EH (cell line): ENCODE results near the gene ERC2.

ENCODE experiments used
- DNase-seq: peaks from one replicate; pipeline ENCODE4 v3.0.0-alpha.2; 2015; ENCODE audit warnings: low read depth

ERC2 gene

GRCh38 chr3:55521738-55522421, 946.4 kb downstream of the ERC2 start:
- DNase-seq: peak; percentile 88

GRCh38 chr3:55521064-55521737, 947.1 kb downstream of the ERC2 start:
- DNase-seq: no peak

DNA sequence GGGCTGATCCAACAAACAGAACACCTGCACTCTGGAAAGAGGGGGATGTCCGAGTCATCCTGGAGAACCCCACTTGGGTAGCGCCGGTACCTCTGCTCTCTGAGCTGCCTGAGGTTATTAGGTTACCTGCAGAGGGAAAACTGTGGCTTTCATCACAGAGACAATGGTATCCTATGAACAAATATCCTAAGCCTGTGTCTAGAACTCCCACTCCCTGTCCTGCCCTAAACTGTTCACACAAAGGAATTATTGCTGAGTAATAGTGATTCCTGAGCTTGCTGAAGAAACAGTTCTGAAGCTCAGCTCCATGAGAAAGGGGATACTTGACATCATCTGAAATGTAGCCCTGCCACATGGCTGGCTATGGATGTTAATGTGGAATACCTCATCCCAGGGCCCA, 949.2 kb downstream of the ERC2 start:
- peak; percentile 74 for DNase-seq

DNA sequence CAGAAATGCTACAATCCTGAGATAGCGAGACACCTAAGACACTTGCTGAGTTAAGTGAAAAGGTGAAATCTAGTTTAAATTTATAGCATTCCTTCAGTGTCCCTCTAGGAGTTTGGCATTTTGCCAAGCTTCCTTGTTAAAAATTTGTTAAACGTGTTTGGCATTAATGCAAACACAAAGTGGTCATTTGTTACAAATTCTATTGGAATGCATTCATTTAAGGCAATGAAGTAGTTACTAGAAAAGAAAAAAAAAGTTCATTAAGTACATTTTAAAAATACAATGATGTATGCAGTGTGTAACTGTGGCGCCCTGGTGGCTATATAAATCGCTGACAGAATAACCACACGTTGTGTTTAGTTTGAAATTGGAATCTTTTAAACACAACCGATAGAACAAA, 949.8 kb downstream of the ERC2 start:
- DNase-seq: peak; percentile 72

DNA sequence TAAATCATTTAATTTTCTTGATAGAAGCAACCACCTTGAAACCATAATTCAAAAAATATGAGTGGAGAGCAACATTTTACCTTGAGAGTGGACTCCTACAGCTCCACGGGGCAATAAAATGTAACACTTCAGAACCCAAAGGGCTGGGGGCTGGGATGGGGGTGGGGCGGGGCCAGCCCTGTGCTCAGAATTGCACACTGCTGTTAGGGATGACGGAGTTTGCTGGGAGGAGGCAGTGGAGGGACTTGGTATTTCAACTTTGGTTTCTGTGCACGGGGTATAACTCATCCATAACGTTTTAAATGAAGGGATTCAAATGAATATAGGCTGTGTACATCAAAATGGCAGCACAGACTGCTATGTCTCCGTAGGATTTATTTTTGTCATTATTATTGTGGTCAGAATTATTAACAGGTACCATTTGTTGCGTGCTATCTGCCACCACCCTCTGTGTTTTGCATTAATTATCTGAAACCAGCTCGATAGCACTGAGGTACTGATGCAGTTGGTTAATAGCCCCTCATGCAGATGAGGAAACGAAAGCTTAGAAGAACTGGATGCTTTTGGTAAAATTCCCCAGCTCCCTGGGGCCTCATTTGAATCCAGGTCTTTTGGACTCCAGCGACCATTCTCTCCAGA, 951.8 kb downstream of the ERC2 start:
- DNase-seq: no peak

- DNase-seq: no peak
These were observed 952.6 kb downstream of the ERC2 start for GRCh38 chr3:55515550-55516246.

DNA sequence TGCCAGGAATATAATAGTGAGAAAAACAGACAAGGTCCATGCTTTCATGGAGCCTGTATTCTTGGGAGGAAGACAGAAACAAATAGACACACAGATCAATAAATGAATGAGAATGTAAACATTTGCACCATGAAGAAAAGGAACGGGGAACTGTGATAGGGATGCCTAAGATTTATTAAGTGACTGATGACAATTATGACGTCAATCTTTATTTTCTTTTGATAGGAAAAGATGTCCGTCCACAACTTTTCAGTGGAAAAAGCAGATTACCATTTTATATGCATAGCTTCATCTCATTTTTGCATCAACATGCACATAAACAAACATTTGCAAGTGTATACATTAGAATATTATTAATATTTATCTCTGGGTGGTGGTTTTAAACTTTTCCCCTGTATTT, 953.3 kb downstream of the ERC2 start:
- DNase-seq: no peak

DNA sequence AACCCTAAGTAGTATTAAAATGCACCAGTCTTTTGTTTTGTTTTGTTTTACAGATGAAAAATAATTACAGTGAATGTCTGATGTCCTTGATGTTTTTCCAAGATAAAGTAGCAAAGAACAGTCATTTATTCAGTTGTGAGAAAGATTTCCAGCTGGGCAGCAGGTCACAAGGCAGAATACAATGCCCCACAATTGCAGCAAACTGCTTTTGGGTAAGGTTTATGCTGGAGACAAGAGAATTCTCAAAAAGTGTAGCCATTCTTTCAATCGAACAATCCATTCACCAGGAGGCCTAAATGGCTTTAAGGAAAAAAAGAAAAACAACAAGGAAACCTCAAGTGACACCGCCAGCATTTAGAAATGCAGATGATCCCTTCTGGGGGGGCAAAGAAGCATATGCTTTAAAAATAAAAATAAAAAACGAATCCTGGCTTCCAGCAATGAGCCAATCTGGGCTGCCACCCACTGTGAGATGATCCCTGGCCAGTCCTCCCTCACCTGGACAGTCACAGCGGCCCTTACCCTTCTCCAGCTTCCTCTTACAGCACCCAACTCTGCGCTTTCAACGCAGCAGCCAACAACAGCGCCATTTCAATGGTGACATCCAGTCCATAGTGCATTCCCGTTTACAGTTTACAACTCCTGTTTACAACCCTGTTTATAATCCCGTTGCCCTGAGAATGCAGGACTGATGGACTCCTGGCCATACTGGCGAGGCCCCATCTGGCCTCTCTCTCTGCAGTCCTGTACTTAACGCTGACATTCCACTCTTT, 955.5 kb downstream of the ERC2 start:
- DNase-seq: no peak

DNA sequence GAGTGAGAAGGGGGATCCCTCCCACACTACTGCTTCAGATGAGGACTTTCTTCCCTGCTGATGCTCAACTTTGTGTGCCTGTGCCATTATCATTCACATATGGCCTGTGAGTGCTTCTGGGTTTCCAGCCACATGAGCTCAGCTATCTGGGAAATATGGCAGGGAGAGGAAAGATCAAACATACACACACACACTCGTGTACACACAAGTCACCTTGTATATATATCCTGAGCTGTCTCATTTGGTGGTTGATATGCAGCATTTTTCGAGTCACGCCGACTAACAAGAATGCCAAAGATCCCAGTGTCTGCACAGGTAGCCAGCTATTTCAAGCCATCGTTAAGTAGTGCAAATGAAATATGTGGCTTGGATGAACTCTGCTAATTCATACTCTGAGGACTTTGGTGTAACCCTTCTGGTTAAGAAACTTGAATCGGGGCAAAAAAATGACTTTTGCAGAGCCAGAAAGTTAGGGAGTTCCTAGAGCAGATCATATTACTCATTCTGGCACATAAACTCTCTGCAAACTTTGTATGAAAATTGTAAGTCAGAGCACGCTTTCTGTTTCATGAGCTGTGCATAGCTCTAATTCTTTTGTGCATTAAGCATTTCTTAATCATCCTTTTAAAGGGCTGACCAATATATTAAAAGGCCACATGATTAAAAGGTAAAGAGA, 956.2 kb downstream of the ERC2 start:
- peak; percentile 89 for DNase-seq

- DNase-seq: no peak
These were observed 959.9 kb downstream of the ERC2 start for GRCh38 chr3:55508335-55508734.

- no peak for DNase-seq
These were observed 960.5 kb downstream of the ERC2 start for GRCh38 chr3:55507808-55508207.

GRCh38 chr3:55505776-55506175, 962.5 kb downstream of the ERC2 start:
- no peak for DNase-seq

DNA sequence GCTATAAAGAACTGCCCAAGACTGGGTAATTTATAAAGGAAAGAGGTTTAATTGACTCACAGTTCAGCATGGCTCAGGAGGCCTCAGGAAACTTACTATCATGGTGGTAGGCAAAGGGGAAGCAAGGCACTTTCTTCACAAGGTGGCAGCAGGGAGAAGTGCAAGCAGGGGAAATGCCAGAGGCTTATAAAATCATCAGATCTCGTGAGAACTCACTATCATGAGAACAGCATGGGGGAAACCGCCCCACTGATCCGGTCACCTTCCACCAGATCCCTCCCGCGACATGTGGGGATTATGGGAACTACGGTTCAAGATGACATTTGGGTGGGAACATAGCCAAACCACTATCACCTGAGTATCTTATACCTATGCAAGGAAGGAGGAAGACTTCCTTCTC, 963.2 kb downstream of the ERC2 start:
- DNase-seq: peak; percentile 57

DNA sequence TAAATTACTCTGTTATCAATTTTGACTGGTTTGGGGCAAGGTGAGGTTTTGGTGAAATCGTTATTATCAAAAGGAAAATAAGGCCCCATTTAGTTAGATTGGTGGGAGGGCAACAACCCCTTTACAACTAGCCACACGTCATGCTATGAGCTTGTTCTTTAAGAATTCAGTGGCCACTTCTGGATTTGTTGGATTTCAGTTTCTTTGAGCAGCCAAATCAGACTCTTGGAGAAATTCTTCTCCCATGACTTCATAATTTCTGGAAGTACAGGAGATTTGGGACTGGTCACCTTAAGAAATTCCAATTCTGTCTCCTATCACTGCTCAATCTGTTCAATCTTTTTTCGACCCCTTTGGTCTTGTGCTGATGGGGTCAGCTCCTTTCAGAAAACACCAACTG, 966.4 kb downstream of the ERC2 start:
- peak; percentile 64 for DNase-seq

- peak; percentile 54 for DNase-seq
These were observed 967.5 kb downstream of the ERC2 start for GRCh38 chr3:55500555-55501330.

GRCh38 chr3:55498520-55498919, 969.7 kb downstream of the ERC2 start:
- no peak for DNase-seq

DNA sequence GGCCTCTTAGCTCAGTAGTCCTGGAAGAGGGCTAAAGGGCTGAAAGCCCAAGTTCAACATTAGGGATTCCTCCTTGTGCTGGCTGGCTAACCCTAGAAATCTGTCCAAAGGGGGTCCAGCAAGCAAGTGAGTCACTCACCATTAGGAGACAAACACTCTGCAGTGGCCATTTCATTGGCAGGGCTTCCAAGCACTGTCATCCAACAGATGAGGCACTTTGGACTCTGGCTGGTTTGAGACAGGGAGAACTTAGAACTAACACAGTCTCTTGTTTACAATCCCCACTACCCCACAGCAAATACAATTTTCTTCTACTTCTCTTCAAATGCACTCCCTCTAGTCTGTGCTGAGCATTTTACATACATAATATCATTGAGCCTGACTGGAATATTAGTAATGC, 971.0 kb downstream of the ERC2 start:
- DNase-seq: no peak

DNA sequence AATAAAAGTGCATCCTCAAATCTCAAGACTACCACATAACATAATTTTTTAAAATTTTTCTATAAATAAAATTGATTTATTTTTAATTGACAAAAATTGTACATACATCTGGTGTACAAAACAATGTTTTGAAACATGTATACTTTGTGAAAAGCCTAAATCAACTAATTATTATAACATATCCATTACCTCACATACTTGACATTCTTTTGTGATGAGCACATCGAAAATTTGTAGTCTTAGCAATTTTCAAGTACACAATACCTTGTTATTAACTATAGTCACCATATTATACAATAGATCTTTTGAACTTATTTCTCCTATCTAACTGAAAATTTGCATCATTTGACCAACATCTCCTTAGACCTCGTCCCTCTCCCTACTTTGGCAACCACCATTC, 973.3 kb downstream of the ERC2 start:
- no peak for DNase-seq

- no peak for DNase-seq
These were observed 975.3 kb downstream of the ERC2 start for GRCh38 chr3:55492976-55493375.

DNA sequence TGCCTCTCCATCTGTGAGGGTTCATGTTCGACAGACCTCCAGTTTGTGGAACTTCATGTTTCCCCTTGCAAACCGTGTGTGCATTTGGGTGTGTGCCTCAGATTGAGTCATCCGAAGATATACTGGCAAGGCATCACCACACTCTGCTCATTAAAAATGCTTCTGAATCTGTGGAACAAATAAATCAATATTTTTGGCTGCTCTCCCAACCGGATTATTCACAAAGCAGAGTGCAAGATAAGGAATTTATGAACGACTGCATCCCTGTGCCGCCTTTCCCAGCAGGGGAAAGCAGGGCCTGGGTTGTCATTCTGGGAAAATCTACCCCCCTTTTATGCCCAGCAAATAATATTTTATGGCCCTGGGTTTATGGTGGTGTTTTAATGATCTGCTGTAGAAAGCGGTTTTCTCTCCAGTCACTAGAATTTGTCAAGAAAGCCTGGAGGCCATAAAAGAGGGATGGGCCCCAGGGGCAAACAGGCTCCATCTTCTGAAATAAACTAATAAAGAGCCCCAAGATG, 976.9 kb downstream of the ERC2 start:
- DNase-seq: peak; percentile 98
